HCT116 (cell line): ENCODE data around the gene GUK1. TPM values are rescaled to one million over a fixed set of nuclear protein-coding genes. Genes with fewer than 3 reads are reported as not detected.
A peak's percentile ranks its signal among the peaks of the same experiment; 100 is the strongest.

Experiments
- ATAC-seq: fragments of 200-7000 bp; cut with Tn5 transposase; 2 replicates; pipeline ENCODE4 v1.9.1; 2020; ENCODE audit warnings: mild to moderate bottlenecking, moderate library complexity
- BruUV-seq: library from RNA; stranded (reverse); fragments of 400-500 nt; replicated peaks from 2 replicates; lab custom pipeline; 2021; lab: Mats Ljungman, UMichigan
- CTCF ChIA-PET: fragments of 300-600 bp; sonication (Branson Sonifier 250); formaldehyde crosslinking; loops from one replicate; lab custom pipeline; 2021; ENCODE audit warnings: antibody characterized with exemption; lab: Charles Lee
- POLR2A ChIA-PET: fragments of 300-600, 350-600 bp; sonication (Branson Sonifier 250); formaldehyde crosslinking; loops from one replicate; lab custom pipeline; 2021; ENCODE audit warnings: antibody characterized with exemption; lab: Charles Lee
- RAD21 ChIA-PET, 2 experiments: fragments of 300-600 bp; sonication (Branson Sonifier 250); formaldehyde crosslinking; loops; one replicate each; lab custom pipeline; 2023; ENCODE audit warnings: low total read pairs in 2 of 2; ENCODE audit not compliant: uncharacterized antibody in 2 of 2, unreplicated experiment in 2 of 2, low non-redundant PET in 1 of 2; lab: Charles Lee
- DNase-seq: peaks from one replicate; pipeline ENCODE4 v3.0.0-alpha.2; 2010; ENCODE audit warnings: low read depth, low spot score
- H2AFZ ChIP-seq: fragments of 200-600 bp; shearing (Covaris generic), sonication (generic); 2 replicates; pipeline ENCODE4 v1.6.1; 2017; ENCODE audit warnings: low read depth, mixed run types, mixed read lengths, antibody characterized with exemption, low read length; ENCODE audit not compliant: poor library complexity, severe bottlenecking
- H3K27ac ChIP-seq: 2 replicates; pipeline ENCODE4 v1.5.1; 2012; ENCODE audit warnings: low read depth, low read length
- H3K27me3 ChIP-seq: fragments of 200-600 bp; sonication (generic); 2 replicates; pipeline ENCODE4 v1.6.1; 2016; ENCODE audit warnings: mixed run types, low read length, mixed read lengths; ENCODE audit not compliant: insufficient read depth
- H3K36me3 ChIP-seq, 2 experiments: fragments of 200-500 bp in 1 of 2; fragments of 200-600 bp in 1 of 2; sonication (Bioruptor generic) in 1 of 2; sonication (generic) in 1 of 2; 2 replicates each; pipeline versions ENCODE4 v1.5.1 to v1.6.1; 2014 to 2016; ENCODE audit warnings: low read length in 2 of 2, inconsistent platforms in 1 of 2, mixed read lengths in 1 of 2, mixed run types in 1 of 2; ENCODE audit not compliant: insufficient read depth in 2 of 2, control insufficient read depth in 1 of 2
- H3K4me1 ChIP-seq, 2 experiments: fragments of 200-600 bp in 1 of 2; sonication (generic) in 1 of 2; 2 replicates each; pipeline versions ENCODE4 v1.5.1 to v1.6.1; 2012 to 2017; ENCODE audit warnings: low read length in 2 of 2, inconsistent platforms in 1 of 2, mild to moderate bottlenecking in 1 of 2, mixed read lengths in 1 of 2, mixed run types in 1 of 2, moderate library complexity in 1 of 2; ENCODE audit not compliant: insufficient read depth in 2 of 2, control insufficient read depth in 1 of 2
- H3K4me2 ChIP-seq: fragments of 200-600 bp; sonication (generic); 2 replicates; pipeline ENCODE4 v1.6.1; 2017; ENCODE audit warnings: mixed run types, low read length, mixed read lengths
- H3K4me3 ChIP-seq, 2 experiments: fragments of 200-600 bp in 1 of 2; sonication (generic) in 1 of 2; replicated peaks in 1 of 2; 2 replicates each; pipeline ENCODE4 v1.5.1; 2011 to 2016; ENCODE audit warnings: low read length in 2 of 2, control low read depth in 1 of 2, low read depth in 1 of 2, mild to moderate bottlenecking in 1 of 2, mixed read lengths in 1 of 2, mixed run types in 1 of 2
- H3K79me2 ChIP-seq: fragments of 200-600 bp; sonication (generic); 2 replicates; pipeline ENCODE4 v1.6.1; 2017; ENCODE audit warnings: mild to moderate bottlenecking, mixed run types, low read length, moderate library complexity, mixed read lengths; ENCODE audit not compliant: insufficient read depth
- H3K9ac ChIP-seq: fragments of 200-600 bp; sonication (generic); 2 replicates; pipeline ENCODE4 v1.6.1; 2016; ENCODE audit warnings: low read length, mixed read lengths
- H3K9me2 ChIP-seq: fragments of 200-600 bp; sonication (generic), shearing (Covaris generic); 2 replicates; pipeline ENCODE4 v1.6.1; 2017; ENCODE audit warnings: mixed run types, mild to moderate bottlenecking, moderate library complexity; ENCODE audit not compliant: insufficient read depth
- H3K9me3 ChIP-seq, 2 experiments: fragments of 200-500 bp in 1 of 2; fragments of 200-600 bp in 1 of 2; sonication (Bioruptor generic) in 1 of 2; sonication (generic) in 1 of 2; 2 replicates each; pipeline ENCODE4 v1.6.1; 2014 to 2017; ENCODE audit warnings: low read length in 2 of 2, mixed read lengths in 2 of 2, inconsistent platforms in 1 of 2, low read depth in 1 of 2, mild to moderate bottlenecking in 1 of 2, mixed run types in 1 of 2, moderate library complexity in 1 of 2; ENCODE audit not compliant: control insufficient read depth in 1 of 2, insufficient read depth in 1 of 2
- H4K20me1 ChIP-seq: fragments of 200-600 bp; sonication (generic), shearing (Covaris generic); 2 replicates; pipeline ENCODE4 v1.6.1; 2017; ENCODE audit warnings: mixed run types, mild to moderate bottlenecking, moderate library complexity; ENCODE audit not compliant: insufficient read depth
- ATF3 ChIP-seq: IDR thresholded peaks from 2 replicates; pipeline ENCODE4 v1.6.1; 2012
- CBX3 ChIP-seq: IDR thresholded peaks from 2 replicates; pipeline ENCODE4 v1.6.1; 2012; ENCODE audit warnings: low read depth
- CEBPB ChIP-seq: IDR thresholded peaks from 2 replicates; pipeline ENCODE4 v1.6.1; 2012; ENCODE audit warnings: low read depth
- CTCF ChIP-seq, 3 experiments: fragments of 200-600 bp in 1 of 3; sonication (generic) in 1 of 3; IDR thresholded peaks in 2 of 3; conservative IDR thresholded peaks in 1 of 3; 2 replicates each; pipeline ENCODE4 v1.5.1; 2012 to 2017; ENCODE audit warnings: low read depth in 2 of 3, low read length in 2 of 3, antibody characterized with exemption in 1 of 3, borderline replicate concordance in 1 of 3, control low read depth in 1 of 3, mild to moderate bottlenecking in 1 of 3, mixed read lengths in 1 of 3, mixed run types in 1 of 3, moderate library complexity in 1 of 3; ENCODE audit not compliant: insufficient read depth in 1 of 3
- EGR1 ChIP-seq: IDR thresholded peaks from 2 replicates; pipeline ENCODE4 v1.6.1; 2012; ENCODE audit warnings: low read depth
- ELF1 ChIP-seq: IDR thresholded peaks from 2 replicates; pipeline ENCODE4 v1.6.1; 2012; ENCODE audit warnings: low read depth, borderline replicate concordance
- EZH2 ChIP-seq: fragments of 200-600 bp; sonication (generic); IDR thresholded peaks from 2 replicates; pipeline ENCODE4 v1.6.1; 2017; ENCODE audit warnings: antibody characterized with exemption, mixed run types
- FOSL1 ChIP-seq: IDR thresholded peaks from 2 replicates; pipeline ENCODE4 v1.6.1; 2012; ENCODE audit warnings: low read depth
- JUND ChIP-seq: IDR thresholded peaks from 2 replicates; pipeline ENCODE4 v1.6.1; 2012
- MAX ChIP-seq: IDR thresholded peaks from 2 replicates; pipeline ENCODE4 v1.6.1; 2012
- POLR2AphosphoS5 ChIP-seq: IDR thresholded peaks from 2 replicates; pipeline ENCODE4 v1.6.1; 2011; ENCODE audit warnings: mild to moderate bottlenecking, low read depth, low read length, moderate library complexity
- RAD21 ChIP-seq: IDR thresholded peaks from 2 replicates; pipeline ENCODE4 v1.6.1; 2012; ENCODE audit warnings: low read depth, mild to moderate bottlenecking
- REST ChIP-seq: IDR thresholded peaks from 2 replicates; pipeline ENCODE4 v1.6.1; 2012; ENCODE audit warnings: low read depth
- SIN3A ChIP-seq: IDR thresholded peaks from 2 replicates; pipeline ENCODE4 v1.6.1; 2012; ENCODE audit warnings: low read depth
- SP1 ChIP-seq: IDR thresholded peaks from 2 replicates; pipeline ENCODE4 v1.6.1; 2012; ENCODE audit warnings: low read depth
- SRF ChIP-seq: IDR thresholded peaks from 2 replicates; pipeline ENCODE4 v1.6.1; 2012; ENCODE audit warnings: low read depth
- TCF7L2 ChIP-seq: IDR thresholded peaks from 2 replicates; pipeline ENCODE4 v1.7.0; 2011; ENCODE audit warnings: borderline replicate concordance, inconsistent platforms; ENCODE audit not compliant: insufficient read depth, insufficient read length; ENCODE audit errors: extremely low read depth
- ZFX ChIP-seq: fragments of 450-650 bp; IDR thresholded peaks from 2 replicates; pipeline ENCODE4 v1.6.1; 2017
- intact Hi-C: fragments of 100-400 bp; cut with micrococcal nuclease; formaldehyde crosslinking; loops from 2 replicates; pipeline ENCODE4 v1.10.0; 2022
- total RNA-seq: library from RNA; stranded (reverse); gene quantifications from one replicate; pipeline ENCODE4 v1.2.1, GENCODE V29; 2021; ENCODE audit not compliant: unreplicated experiment

The GUK1 gene
- total RNA-seq, 1 experiment from 2014 or later: 145 TPM

GRCh38 chr1:228165372-228166169 lies 25.5 kb downstream of the GUK1 start, which contains the start of gene IBA57:
Gene IBA57 (plus strand): TSS chr1:228165804. CDS start chr1:228165817, 13 bp downstream.
- H3K4me2 ChIP-seq: peak within 1 kb of the TSS; percentile 98
- DNase-seq (peak; percentile 97), ATAC-seq (peak; percentile 88)
- no peaks in the 10 kb centered on the region for H3K27me3 ChIP-seq
- BruUV-seq: no TSS peak
- CTCF ChIA-PET: interaction anchor here (0.6 to 3.6 kb wide), 15 partner anchors 8 to 240 kb away, joined by 3 to 15 read pairs (median 3); no protein-coding TSS in a partner anchor
- peak within 1 kb of the TSS; percentile 76 to 78 for H3K4me3 ChIP-seq
- peak within 1 kb of the TSS; percentile 85 for H3K9ac ChIP-seq
- no peaks in the 10 kb centered on the region for H4K20me1 ChIP-seq
- RAD21 ChIA-PET: interaction anchor here (0.6 to 1.5 kb wide), 4 partner anchors 8 to 37 kb away, joined by 4 to 6 read pairs (median 5); no protein-coding TSS in a partner anchor
- POLR2A ChIA-PET: interaction anchor here (0.6 to 1.6 kb wide), 15 partner anchors 8 to 1596 kb away, joined by 3 to 12 read pairs (median 4); partner anchors contain the start of gene GUK1
- H3K36me3 ChIP-seq: no peaks in the 10 kb centered on the region
- H3K4me1 ChIP-seq: peaks cover 10 to 39% of the 10 kb centered on the region in 2 experiments
- H3K9me2 ChIP-seq: no peaks in the 10 kb centered on the region
- no peaks in the 10 kb centered on the region for H3K9me3 ChIP-seq
- H3K79me2 ChIP-seq: peaks cover 29% of the 10 kb centered on the region
- H3K27ac ChIP-seq: peak within 1 kb of the TSS; percentile 100
- intact Hi-C loops: loop anchor here (1.0 kb wide), 1 partner anchor 25 kb away; the partner anchor contains the start of gene GUK1
- no peak within 1 kb of the TSS for H2AFZ ChIP-seq
- no peak for TF ChIP-seq FOSL1
- peak; percentile 91 for TF ChIP-seq ZFX
- TF ChIP-seq ELF1: no peak; the same call in 1 of the 2 replicates
- TF ChIP-seq JUND: no peak
- TF ChIP-seq TCF7L2: peak; percentile 13
- TF ChIP-seq CEBPB: no peak
- TF ChIP-seq SIN3A: no peak
- TF ChIP-seq ATF3: no peak
- no peak; the same call in 1 of the 2 replicates for TF ChIP-seq SRF
- no peak for TF ChIP-seq REST
- TF ChIP-seq SP1: peak; percentile 74
- no peak for TF ChIP-seq EZH2
- TF ChIP-seq RAD21: no peak
- TF ChIP-seq EGR1: peak; percentile 82; the same call in 1 of the 2 replicates
- peak; percentile 86 for TF ChIP-seq MAX
- peak; percentile 40 to 85 (median 75); a peak in 4 of 6 replicates for TF ChIP-seq CTCF (IDR thresholded peaks at IDR 0.05 in 2 of 3, conservative IDR thresholded peaks at IDR 0.05 in 1 of 3; ENCODE audit: borderline replicate concordance in 1 of 3, insufficient read depth in 1 of 3, low read depth in 2 of 3, low read length in 2 of 3)
- TF ChIP-seq CBX3: no peak; the same call in 1 of the 2 replicates
- peak; percentile 88 for TF ChIP-seq POLR2AphosphoS5
